A673 (cell line): ENCODE results near the gene SLC24A2. TPM values are rescaled to one million over a fixed set of nuclear protein-coding genes. Genes with fewer than 3 reads are reported as not detected.

Experiments used
- BruUV-seq: library from RNA; stranded (reverse); fragments of 400-500 nt; replicated peaks from 2 replicates; lab custom pipeline; 2021; lab: Mats Ljungman, UMichigan
- CTCF ChIA-PET: fragments of 300-600 bp; sonication (Branson Sonifier 250); formaldehyde crosslinking; loops from one replicate; lab custom pipeline; 2022; ENCODE audit warnings: antibody characterized with exemption; lab: Charles Lee
- POLR2A ChIA-PET: fragments of 300-600 bp; sonication (Branson Sonifier 250); formaldehyde crosslinking; loops from one replicate; lab custom pipeline; 2022; ENCODE audit warnings: antibody characterized with exemption; ENCODE audit not compliant: low non-redundant PET; lab: Charles Lee
- DNase-seq: peaks from one replicate; pipeline ENCODE4 v3.0.0-alpha.2; 2015; ENCODE audit warnings: low spot score
- H3K27ac ChIP-seq: fragments of 200-600 bp; sonication (generic); 2 replicates; pipeline ENCODE4 v1.5.1; 2016; ENCODE audit warnings: mixed run types, low read depth, mild to moderate bottlenecking, mixed read lengths, antibody characterized with exemption, low read length; ENCODE audit not compliant: poor library complexity, severe bottlenecking
- H3K27me3 ChIP-seq: fragments of 200-600 bp; sonication (generic); replicated peaks from 2 replicates; pipeline ENCODE4 v1.6.1; 2017; ENCODE audit warnings: mixed run types, low read depth, mild to moderate bottlenecking, mixed read lengths, antibody characterized with exemption, low read length; ENCODE audit not compliant: insufficient read depth, poor library complexity
- H3K36me3 ChIP-seq: fragments of 200-600 bp; sonication (generic); 2 replicates; pipeline ENCODE4 v1.6.1; 2016; ENCODE audit warnings: mixed run types, mild to moderate bottlenecking, mixed read lengths, antibody characterized with exemption, low read length; ENCODE audit not compliant: insufficient read depth, poor library complexity, severe bottlenecking
- H3K4me1 ChIP-seq: fragments of 200-600 bp; sonication (generic); 2 replicates; pipeline ENCODE4 v1.6.1; 2017; ENCODE audit warnings: mixed run types, mild to moderate bottlenecking, mixed read lengths, antibody characterized with exemption, low read length; ENCODE audit not compliant: insufficient read depth, poor library complexity, severe bottlenecking
- H3K4me3 ChIP-seq: fragments of 200-600 bp; sonication (generic); 2 replicates; pipeline ENCODE4 v1.5.1; 2016; ENCODE audit warnings: low read depth, mixed run types, mild to moderate bottlenecking, mixed read lengths, low read length; ENCODE audit not compliant: poor library complexity, severe bottlenecking
- H3K9me3 ChIP-seq: fragments of 200-600 bp; sonication (generic); 2 replicates; pipeline ENCODE4 v1.6.1; 2016; ENCODE audit warnings: mixed run types, low read depth, mild to moderate bottlenecking, mixed read lengths, antibody characterized with exemption, low read length; ENCODE audit not compliant: poor library complexity, severe bottlenecking
- EZH2 ChIP-seq: fragments of 200-600 bp; sonication (generic); IDR thresholded peaks from 2 replicates; pipeline ENCODE4 v1.6.1; 2017; ENCODE audit warnings: borderline replicate concordance, low read depth, mild to moderate bottlenecking, mixed read lengths, antibody characterized with exemption, low read length; ENCODE audit not compliant: poor library complexity, severe bottlenecking
- intact Hi-C: fragments of 100-400 bp; cut with micrococcal nuclease; formaldehyde crosslinking; loops from one replicate; pipeline ENCODE4 v1.10.0; 2022; ENCODE audit not compliant: unreplicated experiment
- total RNA-seq: library from RNA; stranded (reverse); gene quantifications from 2 replicates; pipeline ENCODE4 v1.2.3, GENCODE V29; 2021
- TF ChIP-seq, protein P1 (sequence below): fragments of 300-800, 200-600 bp; sonication (generic); conservative IDR thresholded peaks from 2 replicates; pipeline ENCODE4 v1.5.1; 2017; ENCODE audit warnings: low read depth, mild to moderate bottlenecking, antibody characterized with exemption, low read length, moderate library complexity, mixed read lengths

SLC24A2 gene
- total RNA-seq, 1 experiment from 2014 or later, result not detected

DNA sequence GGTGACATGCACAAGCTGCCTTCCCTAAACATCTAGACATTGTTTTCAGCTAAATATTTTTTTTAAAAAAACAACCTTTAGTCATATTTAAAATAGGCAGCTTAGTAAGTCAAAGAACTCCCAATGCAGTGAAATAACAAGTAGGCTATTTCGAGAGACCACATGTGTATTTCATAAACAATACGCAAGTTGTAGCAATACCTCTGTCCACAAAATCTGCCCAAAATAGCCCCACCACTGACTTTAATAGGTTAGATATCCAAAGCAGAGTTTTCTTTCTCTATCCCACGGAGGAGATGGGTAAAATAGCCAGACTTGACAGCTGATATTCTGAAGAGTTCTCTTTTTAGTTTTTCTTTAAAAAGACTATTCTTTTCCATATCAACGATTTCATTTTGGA, 1.2 kb downstream of the SLC24A2 start:
- H3K9me3 ChIP-seq, result no peaks in the 10 kb centered on the region
- H3K27ac ChIP-seq, result no peak overlapping the region
- BruUV-seq, result no TSS peak
- H3K4me3 ChIP-seq, result no peak overlapping the region
- CTCF ChIA-PET, result no interaction called here
- DNase-seq, result no peak
- H3K4me1 ChIP-seq, result no peaks in the 10 kb centered on the region
- H3K36me3 ChIP-seq, result no peaks in the 10 kb centered on the region
- intact Hi-C loops, result no loop called here
- H3K27me3 ChIP-seq, result peaks cover 52% of the 10 kb centered on the region
- POLR2A ChIA-PET, result no interaction called here
- TF ChIP-seq, protein P1, sequence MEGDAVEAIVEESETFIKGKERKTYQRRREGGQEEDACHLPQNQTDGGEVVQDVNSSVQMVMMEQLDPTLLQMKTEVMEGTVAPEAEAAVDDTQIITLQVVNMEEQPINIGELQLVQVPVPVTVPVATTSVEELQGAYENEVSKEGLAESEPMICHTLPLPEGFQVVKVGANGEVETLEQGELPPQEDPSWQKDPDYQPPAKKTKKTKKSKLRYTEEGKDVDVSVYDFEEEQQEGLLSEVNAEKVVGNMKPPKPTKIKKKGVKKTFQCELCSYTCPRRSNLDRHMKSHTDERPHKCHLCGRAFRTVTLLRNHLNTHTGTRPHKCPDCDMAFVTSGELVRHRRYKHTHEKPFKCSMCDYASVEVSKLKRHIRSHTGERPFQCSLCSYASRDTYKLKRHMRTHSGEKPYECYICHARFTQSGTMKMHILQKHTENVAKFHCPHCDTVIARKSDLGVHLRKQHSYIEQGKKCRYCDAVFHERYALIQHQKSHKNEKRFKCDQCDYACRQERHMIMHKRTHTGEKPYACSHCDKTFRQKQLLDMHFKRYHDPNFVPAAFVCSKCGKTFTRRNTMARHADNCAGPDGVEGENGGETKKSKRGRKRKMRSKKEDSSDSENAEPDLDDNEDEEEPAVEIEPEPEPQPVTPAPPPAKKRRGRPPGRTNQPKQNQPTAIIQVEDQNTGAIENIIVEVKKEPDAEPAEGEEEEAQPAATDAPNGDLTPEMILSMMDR, result no peak

- Histone ChIP-seq H3K4me1 (no peaks in the 10 kb centered on the region), H3K36me3 (no peaks in the 10 kb centered on the region), H3K27ac (no peak overlapping the region), H3K27me3 (peaks cover 42% of the 10 kb centered on the region), H3K9me3 (no peaks in the 10 kb centered on the region), H3K4me3 (no peak overlapping the region)
- BruUV-seq, result no TSS peak
- no peak for DNase-seq
- intact Hi-C loops, result no loop called here
- ChIA-PET CTCF (no interaction called here), POLR2A (no interaction called here)
- TF ChIP-seq, protein P1, result no peak
- no peak for TF ChIP-seq EZH2
Observed at GRCh38 chr9:19785230-19785629, 3.6 kb downstream of the SLC24A2 start.

GRCh38 chr9:19784136-19784535, 4.7 kb downstream of the SLC24A2 start:
- intact Hi-C loops, result no loop called here
- no peak for DNase-seq
- POLR2A ChIA-PET, result no interaction called here
- TF ChIP-seq EZH2, result no peak
- TF ChIP-seq, protein P1, result no peak
- no peaks in the 10 kb centered on the region for H3K9me3 ChIP-seq
- peaks cover 32% of the 10 kb centered on the region for H3K27me3 ChIP-seq
- H3K36me3 ChIP-seq, result no peaks in the 10 kb centered on the region
- BruUV-seq, result no TSS peak
- CTCF ChIA-PET, result no interaction called here
- no peaks in the 10 kb centered on the region for H3K4me1 ChIP-seq
- H3K27ac ChIP-seq, result no peak overlapping the region
- H3K4me3 ChIP-seq, result no peak overlapping the region
